ENCODE results near the gene RASAL3.
"Not testable (repeated sequence)": the region's sequence is repeated elsewhere in the genome, so short reads cannot be mapped to it uniquely, and the experiment has no call there.

Gene RASAL3

GRCh38 chr19:15418579-15419412 is 45.5 kb downstream of the RASAL3 start, which contains the start of gene AKAP8L:
Gene AKAP8L, minus strand, starts transcription at chr19:15418988. Its CDS starts 65 bp downstream, at chr19:15418923.
- DNase-seq, result peak; percentile 100

- peak; percentile 83 for DNase-seq
These were observed 46.1 kb downstream of the RASAL3 start for GRCh38 chr19:15418231-15418578.

GRCh38 chr19:15417699-15418098 is 46.6 kb downstream of the RASAL3 start:
- DNase-seq, result peak; percentile 39

- no peak for DNase-seq
These were observed 51.5 kb downstream of the RASAL3 start for GRCh38 chr19:15412832-15413231.

GRCh38 chr19:15411351-15411750 is 53.0 kb downstream of the RASAL3 start:
- not testable (repeated sequence) for DNase-seq

GRCh38 chr19:15404780-15405211 is 59.5 kb downstream of the RASAL3 start:
- no peak for DNase-seq

- no peak for DNase-seq
These were observed 60.1 kb downstream of the RASAL3 start for GRCh38 chr19:15404097-15404779.

GRCh38 chr19:15403151-15403531 is 61.2 kb downstream of the RASAL3 start:
- no peak for DNase-seq

- no peak for DNase-seq
These were observed 61.8 kb downstream of the RASAL3 start for GRCh38 chr19:15402411-15403150.

Measured in COR-L47 (cell line).